Activated CD8-positive, alpha-beta memory T cell treated with anti-CD3 and anti-CD28 coated beads, Interleukin-2, amount 50 U/mL, for 1 hour (primary cell): ENCODE data around the gene CDC37L1.
"Not testable (repeated sequence)": the region's sequence is repeated elsewhere in the genome, so short reads cannot be mapped to it uniquely, and the experiment has no call there.

Experiments
- DNase-seq: peaks from one replicate; pipeline ENCODE4 v3.0.0-alpha.2; 2020; ENCODE audit errors: extremely low read depth

Gene CDC37L1

DNA sequence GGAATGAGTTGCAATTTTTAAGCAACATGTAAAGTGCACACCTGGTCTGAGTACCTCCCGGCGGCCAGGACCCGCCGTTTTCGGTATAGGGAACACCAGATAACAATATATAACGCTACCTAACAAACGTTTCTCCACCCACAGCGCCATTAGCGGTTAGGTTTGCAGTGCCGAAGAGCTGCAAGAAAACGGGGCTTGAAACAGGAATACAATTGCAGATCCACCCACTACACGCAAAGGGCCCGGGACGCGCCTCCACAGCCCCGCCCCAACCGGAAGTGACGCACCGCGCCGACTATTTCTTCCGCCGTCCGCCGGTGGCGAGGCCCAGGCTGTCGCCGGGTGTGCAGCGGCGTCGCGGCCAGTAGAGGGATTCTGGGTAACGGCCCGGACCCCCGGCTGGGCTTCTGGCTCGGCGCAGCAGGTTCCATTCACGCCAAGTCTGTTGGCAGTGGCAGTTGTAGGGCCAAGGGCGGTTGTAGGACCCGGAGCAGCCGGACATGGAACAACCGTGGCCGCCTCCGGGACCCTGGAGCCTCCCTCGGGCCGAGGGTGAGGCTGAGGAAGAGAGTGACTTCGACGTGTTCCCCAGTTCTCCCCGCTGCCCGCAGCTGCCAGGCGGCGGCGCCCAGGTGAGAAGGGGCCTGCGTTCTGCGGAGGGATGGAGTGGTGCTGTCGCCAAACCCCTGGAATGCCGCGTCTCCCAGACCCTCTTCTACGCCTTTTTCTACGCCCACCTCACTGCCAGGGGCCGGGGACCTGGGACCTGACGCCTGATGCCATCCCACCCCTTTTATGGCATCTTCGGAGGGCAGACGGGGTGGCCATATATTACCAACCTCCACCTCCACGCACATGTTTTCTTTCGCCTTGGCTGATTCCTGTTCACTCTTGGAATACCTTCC, at the start of gene CDC37L1:
Gene CDC37L1, plus strand, starts transcription at position 302 of the 905 bp plus-strand sequence. Its CDS starts 199 bp downstream, at position 501.
- peak; percentile 95 for DNase-seq

DNA sequence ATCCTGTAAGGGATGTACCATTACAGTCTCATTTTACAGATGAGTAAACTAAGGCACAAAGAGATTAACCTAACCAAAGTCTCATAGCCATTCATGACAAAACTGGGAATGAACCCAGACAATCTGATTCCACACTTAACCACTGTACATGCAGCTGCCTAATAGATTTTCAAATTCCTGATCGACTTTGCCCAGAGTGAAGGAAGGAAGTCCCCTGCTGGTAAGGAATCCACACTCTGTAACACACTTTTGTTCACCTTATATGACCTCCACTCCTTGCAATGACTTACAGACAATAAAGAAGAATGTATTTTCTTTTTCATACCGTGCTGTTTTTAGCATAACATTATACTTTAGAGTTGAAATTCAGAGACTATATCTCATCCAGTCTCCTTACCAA, 48.5 kb upstream of the CDC37L1 start:
- DNase-seq, result no peak

DNA sequence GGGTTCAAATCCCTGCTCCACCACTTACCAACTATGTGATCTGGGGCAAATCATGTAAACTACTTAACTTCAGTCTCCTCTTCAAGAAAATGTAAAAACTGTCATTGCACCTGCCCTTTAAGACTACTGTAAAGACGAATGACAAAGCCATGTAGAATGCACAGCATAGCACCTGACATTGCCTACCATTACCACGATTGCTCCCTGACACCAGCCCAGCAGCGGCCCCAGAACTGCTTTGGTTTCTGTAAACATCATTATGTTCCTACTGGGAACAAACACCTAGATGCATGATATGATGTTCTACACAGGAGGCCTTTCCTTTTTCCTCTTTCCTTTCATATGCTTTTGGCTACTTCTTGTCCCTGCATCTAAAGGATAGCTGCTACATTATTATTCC, 40.4 kb upstream of the CDC37L1 start:
- DNase-seq, result no peak

DNA sequence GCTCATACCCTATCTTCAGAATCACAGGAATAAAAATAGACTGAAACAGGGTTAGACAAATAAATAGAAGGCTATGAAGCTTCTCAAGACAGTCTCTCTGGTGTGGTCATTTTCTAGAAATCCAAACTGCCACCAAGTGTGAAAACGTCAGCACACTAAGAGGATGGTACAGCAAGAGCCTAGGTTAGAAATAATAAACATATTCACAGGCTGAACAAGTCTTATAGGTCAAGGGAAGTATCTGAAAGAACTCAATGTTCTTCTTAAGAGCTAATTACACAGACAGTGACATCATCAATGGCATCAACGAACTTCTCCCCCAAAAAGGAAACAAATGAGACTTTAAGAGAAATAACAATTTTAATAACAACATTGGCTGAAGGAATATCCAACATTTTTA, 39.9 kb upstream of the CDC37L1 start:
- no peak for DNase-seq

DNA sequence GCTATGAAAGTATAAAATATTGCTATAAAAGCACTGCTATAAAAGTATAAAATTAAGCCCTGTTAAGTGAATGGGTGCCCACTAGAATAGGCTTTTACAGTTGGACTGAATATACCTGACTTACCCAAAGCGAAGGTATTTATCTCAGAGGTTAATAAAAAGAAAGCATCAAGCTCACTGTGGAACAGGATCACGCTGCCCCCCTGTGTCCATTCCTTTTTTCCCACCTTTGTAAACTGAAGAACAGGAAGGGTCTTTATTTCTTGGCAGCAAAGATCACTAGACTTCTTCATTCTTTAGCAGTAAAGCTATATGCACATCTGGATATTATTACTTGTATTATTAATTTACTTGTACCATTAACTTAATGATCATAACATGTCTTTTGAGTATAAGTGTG, 39.3 kb upstream of the CDC37L1 start:
- DNase-seq, result no peak

DNA sequence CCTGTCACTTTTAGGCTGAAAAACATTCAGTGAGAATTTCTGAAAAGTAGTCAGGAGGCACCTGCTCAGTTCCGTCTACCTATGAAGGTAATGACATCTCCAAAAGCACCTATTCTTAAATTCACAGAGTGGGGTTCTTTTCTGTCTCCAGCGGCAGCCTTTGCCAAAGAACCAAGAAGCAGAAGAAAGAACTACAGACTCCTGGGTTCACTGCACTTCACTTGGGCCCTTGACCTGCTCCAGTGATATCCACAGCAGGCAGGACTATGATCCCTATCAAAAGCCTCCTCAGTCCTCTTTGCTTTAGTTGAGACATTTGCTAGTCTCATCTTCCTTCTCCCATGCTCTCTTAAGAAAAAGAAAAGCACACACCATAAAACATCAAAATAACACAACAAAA, 37.0 kb upstream of the CDC37L1 start:
- no peak for DNase-seq

DNA sequence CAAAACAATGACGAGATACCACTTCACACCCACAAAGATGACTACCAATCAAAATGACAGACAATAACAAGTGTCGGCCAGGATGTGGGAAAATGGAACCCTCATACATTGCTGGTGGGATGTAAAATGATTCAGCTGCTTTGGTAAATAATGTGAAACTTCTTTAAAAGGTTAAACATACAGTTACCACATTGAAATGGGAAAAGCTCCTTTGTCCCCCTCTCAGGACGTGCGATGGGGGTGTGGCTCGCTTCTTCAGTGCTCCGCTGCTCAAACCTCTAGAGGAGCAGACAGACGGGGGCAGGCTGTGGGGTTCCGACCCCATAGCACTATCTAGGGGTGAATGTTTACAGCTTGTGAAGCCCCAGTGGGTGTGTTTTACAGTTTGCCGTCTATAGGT, 25.3 kb upstream of the CDC37L1 start:
- no peak for DNase-seq

DNA sequence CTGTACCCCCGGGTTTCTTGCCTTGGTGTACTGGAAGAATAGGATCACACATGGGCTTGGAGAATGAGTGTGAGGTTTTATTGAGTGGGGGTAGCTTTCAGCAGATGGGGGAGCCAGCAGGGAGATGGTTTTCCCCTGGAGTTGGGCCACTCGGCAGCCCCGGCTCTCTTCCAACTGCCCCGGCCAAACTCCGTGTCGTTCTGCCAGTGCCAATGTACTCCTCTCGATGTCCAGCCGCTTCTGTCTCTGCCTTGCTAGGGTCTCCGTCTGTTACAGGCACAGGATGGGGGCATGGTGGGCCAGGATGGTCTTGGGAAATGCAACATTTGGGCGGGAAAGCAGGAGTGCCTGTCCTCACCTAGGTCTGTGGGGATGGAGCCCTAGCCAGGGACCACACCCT, 24.8 kb upstream of the CDC37L1 start:
- no peak for DNase-seq

DNA sequence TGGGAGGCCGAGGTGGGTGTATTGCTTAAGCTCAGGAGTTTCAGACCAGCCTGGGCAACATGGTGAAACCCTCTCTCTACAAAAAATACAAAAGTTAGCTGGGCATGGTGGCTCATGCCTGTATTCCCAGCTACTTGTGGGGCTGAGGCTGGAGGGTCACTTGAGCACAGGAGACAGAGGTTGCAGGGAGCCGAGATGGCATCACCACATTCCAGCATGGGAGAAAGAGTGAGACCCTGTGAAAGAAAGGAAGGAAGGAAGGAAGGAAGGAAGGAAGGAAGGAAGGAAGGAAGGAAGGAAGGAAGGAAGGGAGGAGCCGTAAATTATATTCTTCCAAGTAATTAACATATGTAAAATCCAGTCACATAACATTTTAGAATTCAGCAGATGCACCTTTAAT, 23.2 kb upstream of the CDC37L1 start:
- DNase-seq, result not testable (repeated sequence)

DNA sequence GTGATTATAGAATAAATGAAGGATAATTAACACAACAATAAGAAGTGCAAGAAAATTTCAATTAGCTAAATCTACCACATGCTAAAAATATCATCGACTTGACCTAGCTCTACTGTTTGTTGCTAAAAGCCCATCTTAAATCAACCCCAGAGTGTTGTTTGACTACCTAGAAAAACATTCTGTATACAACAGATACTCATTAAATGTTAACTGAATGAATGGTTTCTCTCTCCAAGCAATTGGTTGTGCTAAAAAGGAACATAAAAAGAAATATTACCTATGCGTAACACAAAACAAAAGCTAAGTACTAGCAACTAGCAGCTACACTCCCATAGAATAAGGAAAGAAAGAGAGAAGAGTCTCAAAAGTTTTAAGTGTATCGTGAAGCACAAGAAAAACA, 22.7 kb upstream of the CDC37L1 start:
- DNase-seq, result no peak

DNA sequence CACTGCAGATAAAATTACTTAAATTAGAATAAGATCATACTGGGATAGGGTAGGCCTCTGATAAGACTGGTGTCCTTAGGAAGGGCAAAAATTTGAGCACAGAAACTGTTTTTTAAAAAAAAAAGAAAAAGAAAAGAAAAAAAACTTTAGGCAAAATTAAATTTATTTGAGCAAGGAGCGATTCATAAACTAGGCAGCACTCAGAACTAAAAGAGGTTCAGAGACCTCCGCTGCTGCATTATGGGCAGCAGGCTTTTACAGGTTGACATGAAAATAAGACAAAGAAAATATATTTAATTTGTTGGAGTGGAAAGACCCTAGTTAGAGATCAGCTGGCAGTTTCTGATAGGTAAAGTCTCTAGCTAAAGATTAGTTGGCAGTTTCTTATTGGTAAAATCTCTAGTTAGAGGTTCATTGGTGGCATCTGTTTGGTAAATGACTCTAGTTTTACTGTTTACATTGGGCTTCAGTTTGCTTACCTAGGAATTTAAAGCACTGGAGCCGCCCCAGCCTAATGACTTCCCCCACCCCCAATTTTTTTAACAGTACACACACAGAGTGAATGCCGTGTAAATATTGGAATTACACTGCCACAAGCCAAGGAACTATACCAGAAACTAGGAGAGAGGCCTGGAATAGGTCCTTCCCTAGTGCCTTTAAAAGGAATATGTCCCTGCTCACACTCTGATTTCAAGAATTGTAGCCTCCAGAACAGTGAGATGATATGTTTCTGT, 21.8 kb upstream of the CDC37L1 start:
- no peak for DNase-seq

DNA sequence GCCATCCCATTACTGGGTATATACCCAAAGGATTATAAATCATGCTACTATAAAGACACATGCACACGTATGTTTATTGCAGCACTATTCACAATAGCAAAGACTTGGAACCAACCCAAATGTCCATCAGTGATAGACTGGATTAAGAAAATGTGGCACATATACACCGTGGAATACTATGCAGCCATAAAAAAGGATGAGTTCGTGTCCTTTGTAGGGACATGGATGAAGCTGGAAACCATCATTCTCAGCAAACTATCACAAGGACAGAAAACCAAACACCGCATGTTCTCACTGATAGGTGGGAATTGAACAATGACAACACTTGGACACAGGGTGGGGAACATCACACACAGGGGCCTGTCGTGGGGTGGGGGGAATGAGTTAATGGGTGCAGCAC, 18.7 kb upstream of the CDC37L1 start:
- DNase-seq, result not testable (repeated sequence)

DNA sequence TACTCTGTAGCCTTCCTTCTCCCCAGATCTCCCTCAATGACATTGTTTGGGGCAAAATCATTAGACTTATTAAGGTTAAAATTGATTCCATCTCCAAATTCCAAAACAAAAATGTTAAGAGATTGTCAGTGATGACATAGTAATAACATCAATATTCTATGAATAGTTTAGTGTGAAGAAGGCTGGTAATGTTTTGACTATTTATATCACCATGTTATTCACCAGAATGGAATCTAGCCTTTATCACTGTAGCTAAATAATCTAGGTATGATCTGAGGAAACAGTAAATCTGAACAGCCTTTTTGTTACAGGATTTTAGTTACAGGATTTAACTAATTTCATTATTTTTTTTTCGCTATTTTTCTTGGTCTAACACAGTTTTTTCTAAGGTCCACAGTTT, 18.2 kb upstream of the CDC37L1 start:
- no peak for DNase-seq

DNA sequence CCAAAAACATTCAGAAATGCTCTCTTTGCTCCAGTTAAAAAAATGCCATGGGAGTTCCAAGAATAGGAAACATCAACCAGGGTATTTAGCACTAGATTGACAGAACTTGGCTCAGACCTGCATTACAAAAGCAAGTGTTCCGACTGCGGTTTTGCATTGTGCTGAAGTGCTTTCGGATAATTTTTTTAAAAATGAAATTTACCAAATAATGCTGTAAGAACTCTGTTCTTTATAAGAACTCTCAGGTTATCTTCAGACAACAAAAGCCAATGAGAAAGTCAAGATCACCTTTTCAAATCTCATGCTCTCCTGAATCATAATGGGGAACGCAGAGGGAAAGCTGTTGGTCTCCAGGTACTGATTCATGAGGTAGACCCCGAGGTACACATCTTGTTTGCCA, 17.8 kb upstream of the CDC37L1 start:
- DNase-seq, result no peak

DNA sequence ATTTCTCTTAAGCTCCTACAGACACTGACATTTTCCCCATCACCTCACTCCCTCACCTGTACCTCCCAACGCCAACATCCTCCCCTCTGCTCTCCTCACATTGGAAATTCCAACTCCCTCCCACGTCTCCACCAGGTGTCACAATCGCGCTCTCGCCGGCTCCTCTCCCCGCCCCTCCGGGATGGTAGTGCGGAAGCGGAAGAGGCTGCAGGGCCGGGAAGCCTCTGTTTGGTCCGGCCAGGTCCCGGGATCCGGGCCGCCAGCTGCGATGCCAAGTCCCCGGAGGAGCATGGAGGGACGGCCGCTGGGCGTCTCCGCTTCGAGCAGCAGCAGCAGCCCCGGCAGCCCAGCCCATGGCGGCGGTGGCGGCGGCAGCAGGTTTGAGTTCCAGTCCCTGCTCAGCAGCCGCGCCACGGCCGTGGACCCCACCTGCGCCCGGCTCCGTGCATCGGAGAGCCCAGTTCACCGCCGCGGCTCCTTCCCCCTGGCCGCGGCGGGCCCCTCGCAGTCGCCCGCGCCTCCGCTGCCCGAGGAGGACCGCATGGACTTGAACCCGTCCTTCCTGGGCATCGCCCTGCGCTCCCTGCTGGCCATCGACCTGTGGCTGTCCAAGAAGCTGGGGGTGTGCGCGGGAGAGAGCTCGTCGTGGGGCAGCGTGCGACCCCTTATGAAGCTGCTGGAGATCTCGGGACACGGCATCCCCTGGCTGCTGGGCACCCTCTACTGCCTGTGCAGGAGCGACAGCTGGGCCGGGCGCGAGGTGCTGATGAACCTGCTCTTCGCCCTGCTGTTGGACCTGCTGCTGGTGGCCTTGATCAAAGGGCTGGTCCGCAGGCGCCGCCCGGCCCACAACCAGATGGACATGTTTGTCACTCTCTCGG, 17.0 kb upstream of the CDC37L1 start, which contains the start of gene PLPP6:
Gene PLPP6, plus strand, starts transcription at position 187 of the 881 bp plus-strand sequence. Its CDS starts 82 bp downstream, at position 269.
- DNase-seq, result no peak

DNA sequence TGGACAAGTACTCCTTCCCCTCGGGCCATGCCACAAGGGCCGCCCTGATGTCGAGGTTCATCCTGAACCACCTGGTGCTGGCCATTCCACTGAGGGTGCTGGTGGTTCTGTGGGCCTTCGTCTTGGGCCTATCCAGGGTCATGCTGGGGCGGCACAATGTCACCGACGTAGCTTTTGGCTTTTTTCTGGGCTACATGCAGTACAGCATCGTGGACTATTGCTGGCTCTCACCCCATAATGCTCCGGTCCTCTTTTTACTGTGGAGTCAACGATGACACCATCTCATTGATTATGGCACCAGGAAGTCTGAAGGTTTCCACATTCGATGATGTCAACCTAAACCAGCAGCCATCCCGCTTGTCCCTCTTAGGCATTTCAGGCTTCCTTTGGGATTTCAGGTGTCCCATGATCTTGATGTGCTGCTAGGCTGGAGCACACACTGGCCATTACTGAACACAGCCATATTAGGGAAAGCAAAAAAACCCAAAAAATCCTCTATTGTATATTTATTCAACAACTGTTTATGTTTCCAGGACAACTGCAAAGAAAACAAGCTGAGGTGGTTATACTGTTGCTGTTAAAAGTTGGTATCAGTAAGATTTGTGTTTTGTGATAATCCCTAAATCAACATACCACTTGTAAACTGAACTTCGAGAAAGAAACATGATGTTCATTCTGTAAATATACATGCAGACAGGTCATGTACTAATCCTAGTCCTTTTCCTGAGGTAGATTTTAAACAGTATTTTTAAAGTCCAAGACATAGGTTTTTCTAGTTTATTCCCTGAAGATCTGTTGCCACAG, 16.2 kb upstream of the CDC37L1 start:
- no peak for DNase-seq

DNA sequence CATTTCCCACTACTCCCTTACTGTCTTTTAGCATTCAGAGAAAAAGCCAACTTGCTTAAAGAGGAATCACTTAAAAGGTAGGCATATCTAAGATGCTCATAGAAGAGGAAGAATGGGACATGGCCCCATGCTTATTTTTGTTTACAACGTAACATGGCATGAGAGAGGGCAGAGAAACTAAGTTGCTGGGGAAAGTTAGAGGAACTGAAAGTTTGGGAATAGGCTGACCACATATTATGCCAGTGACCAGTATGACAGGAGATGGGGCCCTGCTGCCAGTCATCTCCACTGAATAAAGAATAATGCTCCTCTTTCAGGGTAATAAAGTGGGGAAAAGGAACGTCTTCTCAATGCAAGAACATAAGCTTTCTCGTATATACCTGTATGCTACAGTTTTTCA, 15.4 kb upstream of the CDC37L1 start:
- DNase-seq, result no peak

DNA sequence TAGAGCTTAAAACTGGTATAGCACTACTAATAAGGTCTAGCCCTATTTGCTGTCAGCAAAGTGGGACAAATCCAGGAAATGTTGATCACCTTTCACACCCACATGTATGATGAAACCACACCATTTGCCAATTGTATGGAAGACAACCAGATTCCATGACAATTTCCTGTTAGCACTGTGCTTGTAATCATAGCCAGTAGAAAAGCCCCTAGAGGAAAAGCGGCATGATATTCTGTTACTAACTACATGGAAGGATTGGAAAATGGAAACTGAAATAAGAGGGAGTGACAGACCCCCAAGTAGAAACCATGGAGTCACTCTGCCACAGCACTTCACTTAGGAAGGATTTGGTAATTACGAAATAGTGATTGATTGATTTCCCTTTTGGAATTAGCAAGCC, 14.0 kb upstream of the CDC37L1 start:
- DNase-seq, result no peak

DNA sequence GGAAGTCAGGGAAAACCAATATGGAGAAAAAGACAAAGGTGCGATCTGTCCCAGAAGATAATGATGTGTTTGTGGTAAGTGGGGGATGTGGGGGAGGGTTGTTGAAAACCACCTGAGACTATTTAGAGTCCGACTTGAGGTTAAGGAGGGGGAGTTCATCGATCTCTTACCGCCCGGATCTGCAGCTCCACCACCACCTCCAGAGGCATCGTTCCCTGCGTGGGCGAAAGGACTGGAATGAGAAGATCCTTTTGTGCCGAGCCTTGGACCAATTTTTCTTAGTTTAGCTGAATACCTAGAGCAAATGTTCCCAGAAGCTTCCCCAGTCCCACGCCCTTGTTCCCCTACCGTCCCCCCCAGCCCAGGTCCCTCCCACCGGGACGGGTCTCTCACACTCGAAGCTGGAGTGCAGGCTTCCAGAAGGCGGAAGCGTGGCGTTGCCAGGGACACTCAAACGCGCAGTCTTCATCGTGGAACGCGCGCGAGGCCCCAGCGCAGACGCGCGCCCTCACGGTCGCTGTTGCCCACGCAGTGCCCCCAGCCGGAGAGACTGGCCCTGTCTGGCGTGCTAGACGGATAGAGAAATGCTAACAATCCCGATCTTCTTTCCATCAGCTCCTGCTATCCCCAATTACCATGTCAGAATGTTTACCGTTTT, 13.2 kb upstream of the CDC37L1 start, which contains the start of gene SPATA6L:
Gene SPATA6L, minus strand, starts transcription at position 439 of the 658 bp plus-strand sequence. Its CDS starts 230 bp downstream, at position 209.
- no peak for DNase-seq

DNA sequence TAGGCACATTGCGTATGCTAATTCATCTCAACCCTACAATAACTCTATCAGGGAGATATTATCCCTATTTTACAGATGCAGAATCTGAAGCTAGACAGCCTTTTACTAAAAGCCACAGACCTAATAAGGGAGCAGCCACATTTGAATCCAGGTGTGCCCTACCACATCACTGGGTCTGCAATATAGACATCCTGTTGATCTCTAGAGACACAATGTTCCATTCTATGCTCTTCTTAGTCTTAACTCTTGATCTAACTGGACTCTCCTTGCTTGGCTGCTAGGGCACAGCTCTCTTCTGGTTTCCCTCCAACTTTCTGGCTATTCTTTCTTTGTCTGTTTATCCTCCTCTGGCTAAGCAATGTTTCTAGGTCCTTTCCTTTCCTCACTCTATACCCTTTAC, 11.7 kb upstream of the CDC37L1 start:
- no peak for DNase-seq
